Stimulated activated CD4-positive, alpha-beta T cell treated with anti-CD3 and anti-CD28 coated beads, Interleukin-15, amount 100 ng/mL, for 1 hour (primary cell): Measurements from ENCODE around the gene PHF21A.

Source experiments
- DNase-seq, 2 donors: peaks; one replicate each; pipeline ENCODE4 v3.0.0-alpha.2; 2020; ENCODE audit warnings: low read depth in 1 of 2, low spot score in 1 of 2

The PHF21A gene

GRCh38 chr11:46079662-46080061 lies 41.6 kb downstream of the PHF21A start:
- no peak for DNase-seq

DNA sequence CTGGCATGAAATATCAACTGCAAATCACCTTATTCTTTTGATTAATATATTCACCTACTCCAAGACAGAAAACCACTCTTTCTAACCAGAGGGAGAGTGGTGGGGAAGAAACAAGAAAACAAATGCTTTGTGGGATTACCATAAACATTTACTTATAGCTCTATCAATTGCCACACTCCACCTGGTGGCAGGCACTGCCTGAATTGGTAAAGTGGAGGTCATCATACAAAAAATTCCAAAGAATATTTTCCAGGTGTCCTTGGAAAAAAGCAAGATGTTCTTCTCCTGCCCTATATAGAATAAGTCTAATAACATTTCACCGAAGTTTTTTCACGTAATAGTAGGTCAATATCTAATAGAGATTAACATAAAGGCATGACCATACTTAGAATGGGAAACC lies 45.3 kb downstream of the PHF21A start:
- DNase-seq: no peak

DNA sequence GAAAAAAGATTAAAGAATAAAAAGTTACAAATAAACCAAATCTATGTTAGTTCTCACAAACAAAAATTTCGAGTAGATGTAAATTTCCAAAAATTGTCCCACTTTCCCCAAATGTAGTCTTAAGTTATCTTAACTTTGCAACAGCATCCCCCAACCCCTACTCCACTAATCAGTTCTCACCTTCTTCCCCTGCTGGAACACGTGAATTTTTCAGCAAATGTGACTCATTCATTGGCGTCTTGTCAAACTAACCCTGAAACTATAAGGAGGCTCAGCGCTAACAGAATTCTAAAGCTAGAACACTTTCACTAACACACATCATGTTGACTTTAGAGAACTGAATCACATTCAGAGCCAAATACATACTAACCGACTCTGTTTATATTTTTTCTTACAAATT lies 46.1 kb downstream of the PHF21A start:
- no peak for DNase-seq

- no peak for DNase-seq
These were observed 47.6 kb downstream of the PHF21A start for GRCh38 chr11:46073632-46074031.

DNA sequence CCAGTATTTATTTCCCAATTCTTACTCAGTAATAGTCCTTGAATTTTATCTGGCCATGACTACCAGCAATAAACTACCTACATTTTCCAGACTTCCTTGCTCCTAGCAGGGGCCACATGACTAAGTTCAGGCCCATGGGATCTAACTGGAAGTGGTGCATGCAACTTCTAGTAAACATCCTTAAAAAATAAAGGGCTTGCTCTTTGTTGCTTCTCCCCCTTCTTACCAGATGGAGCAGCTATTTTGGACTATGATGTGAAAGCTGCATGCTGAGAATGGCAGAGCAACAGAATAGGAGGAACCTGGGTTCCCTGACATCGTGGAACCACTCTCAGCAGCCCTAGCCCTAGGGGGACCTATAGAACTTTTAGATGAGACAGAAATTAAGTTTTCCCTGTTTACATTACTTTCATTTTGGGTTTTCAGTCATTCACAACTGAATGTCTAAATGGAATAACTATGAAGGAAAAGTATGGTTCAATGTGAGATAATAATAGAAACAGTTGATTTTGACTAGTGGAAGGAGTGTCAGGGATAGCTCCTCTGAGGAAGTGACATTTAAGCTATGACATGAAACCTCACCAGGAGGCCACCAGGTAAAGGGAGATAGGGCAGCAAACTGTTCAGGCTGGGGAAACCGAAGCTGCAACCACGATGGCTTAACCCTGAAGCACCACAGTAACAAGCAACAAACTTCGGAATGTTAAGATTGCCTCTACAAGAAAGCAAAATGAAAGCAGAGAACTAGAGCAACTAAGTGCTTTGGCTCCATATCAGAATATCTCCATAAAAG lies 48.9 kb downstream of the PHF21A start:
- no peak for DNase-seq

DNA sequence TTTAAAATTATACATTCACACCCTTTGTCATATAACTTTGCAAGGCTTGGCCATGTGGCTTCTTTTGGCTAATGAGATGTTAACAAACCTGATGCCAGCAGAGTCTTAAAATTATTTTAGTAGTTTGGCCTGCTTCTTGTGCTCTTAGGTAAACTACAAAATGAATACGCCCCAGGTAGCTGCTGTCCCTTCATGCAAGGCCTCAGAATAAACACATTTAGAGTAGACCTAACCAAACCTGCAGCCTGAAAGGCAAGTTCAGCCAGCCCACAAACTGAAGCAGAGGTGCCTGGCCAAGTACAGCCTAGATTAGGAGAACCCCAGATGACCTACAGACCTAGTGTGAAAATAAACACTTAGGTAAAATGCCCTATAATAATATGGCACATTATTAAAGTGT lies 50.2 kb downstream of the PHF21A start:
- no peak for DNase-seq

GRCh38 chr11:46069595-46069994 lies 51.7 kb downstream of the PHF21A start:
- no peak for DNase-seq

GRCh38 chr11:46066335-46066734 lies 54.9 kb downstream of the PHF21A start:
- DNase-seq: no peak

- no peak for DNase-seq
These were observed 55.6 kb downstream of the PHF21A start for GRCh38 chr11:46065681-46066080.

- no peak for DNase-seq
These were observed 57.0 kb downstream of the PHF21A start for GRCh38 chr11:46064221-46064620.

- DNase-seq: no peak
These were observed 58.1 kb downstream of the PHF21A start for GRCh38 chr11:46063138-46063537.

- DNase-seq: no peak
These were observed 61.2 kb downstream of the PHF21A start for GRCh38 chr11:46060013-46060412.

DNA sequence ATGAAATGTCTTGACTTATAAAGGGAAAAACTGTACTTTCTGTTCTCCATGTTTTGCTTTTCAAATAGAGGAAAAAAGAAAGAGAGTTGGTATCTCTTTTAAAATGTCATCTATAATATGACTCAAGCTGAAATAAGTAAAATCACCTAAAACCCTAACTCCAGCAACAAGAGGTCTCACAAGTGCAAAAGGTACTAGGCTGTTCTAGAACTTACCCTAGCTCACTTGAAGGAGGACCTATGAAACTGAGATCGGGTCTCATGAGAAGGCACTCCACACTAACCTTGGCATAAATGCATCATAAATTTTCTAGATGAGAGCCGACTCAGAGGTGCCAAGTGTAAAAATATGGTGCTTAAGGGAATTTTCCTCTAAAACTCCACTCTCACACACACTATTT lies 63.8 kb downstream of the PHF21A start:
- DNase-seq: no peak

GRCh38 chr11:46055371-46055770 lies 65.9 kb downstream of the PHF21A start:
- no peak for DNase-seq

GRCh38 chr11:46051102-46051501 lies 70.2 kb downstream of the PHF21A start:
- DNase-seq: no peak

- no peak for DNase-seq
These were observed 70.6 kb downstream of the PHF21A start for GRCh38 chr11:46050662-46051061.

DNA sequence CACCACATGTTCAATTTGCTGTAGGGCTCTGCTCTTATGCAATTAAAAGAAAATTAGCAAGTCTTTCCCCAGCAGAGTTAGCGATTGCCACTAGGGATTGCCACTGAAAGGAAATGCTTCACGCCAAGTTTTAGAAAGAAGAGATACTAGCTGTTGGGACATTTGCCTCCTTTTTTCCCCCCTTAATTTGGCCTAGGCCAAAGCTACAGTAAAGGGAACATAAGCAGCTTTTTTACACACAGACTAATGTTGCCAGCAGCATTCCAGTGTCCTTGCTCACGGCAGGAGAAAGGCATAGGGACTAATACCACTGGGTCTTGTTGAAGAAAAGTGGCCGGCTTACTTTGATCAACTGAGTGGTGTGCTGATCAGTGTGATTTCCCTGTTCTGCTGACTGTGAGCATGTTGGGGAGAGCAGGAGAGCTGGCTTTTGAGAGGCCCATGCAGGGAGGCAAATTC lies 71.2 kb downstream of the PHF21A start:
- DNase-seq: no peak

DNA sequence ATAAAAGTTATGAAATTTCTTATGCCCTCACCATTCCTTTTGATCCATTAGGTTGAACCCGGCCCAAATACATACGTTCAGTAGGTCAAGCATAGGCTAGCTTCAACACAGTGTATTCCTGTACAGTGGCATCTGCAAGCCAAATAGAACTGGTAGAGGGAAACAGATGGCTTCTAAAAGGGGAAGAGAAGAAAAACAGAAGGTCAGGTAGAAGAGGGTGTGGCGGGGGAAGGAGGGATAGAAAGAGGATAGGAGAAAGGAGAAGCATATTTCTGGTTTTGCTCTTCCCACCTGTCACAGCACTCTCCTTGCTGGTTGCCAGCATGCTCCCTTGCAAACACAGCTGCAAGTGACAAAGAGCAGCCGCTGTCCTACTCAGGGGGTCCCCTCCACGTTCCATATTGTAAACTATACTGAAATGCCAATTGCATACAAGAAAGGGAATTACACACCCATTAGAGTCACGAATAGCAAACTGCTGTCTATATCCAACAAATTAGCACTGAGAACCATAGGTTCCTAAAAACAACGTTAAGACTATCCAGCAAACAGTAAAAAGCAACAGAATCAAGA lies 71.8 kb downstream of the PHF21A start:
- no peak for DNase-seq

DNA sequence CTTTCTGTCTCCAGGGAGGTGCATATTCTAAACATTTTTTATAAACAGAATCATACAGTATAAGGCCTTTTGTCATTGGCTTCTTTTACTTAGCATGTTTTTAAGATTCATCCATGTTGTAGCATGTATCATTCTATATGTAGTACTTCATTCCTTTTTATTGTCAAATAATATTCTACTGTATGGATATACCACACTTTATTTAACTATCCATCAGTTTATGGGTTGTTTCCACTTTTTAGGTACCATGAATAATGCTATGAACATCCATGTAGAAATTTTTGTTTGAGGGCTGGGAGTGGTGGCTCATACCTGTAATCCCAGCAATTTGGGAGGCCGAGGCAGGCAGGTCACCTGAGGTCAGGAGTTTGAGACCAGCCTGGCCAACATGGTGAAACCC lies 73.1 kb downstream of the PHF21A start:
- DNase-seq: no peak

GRCh38 chr11:46047520-46047919 lies 73.7 kb downstream of the PHF21A start:
- DNase-seq: no peak

GRCh38 chr11:46045811-46046210 lies 75.4 kb downstream of the PHF21A start:
- no peak for DNase-seq

DNA sequence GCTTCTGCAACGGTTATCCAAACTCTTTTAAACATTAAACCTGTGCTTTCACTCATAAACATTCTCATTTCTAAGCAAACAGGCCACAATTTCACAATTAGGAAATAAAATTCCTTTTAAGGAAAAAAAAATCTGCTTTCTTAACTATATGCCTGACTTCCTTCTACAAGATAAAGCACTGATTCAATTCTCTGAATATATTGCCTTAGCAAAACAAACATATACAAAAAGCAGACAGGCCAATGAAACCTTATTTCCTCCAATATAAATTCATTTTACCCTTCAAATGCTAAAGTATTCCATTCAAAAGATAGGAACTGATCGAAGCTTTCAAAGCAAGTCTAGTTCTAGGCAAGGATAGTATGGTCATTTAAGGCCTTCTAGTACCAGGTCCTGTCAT lies 76.7 kb downstream of the PHF21A start:
- DNase-seq: no peak

- no peak for DNase-seq
These were observed 81.3 kb downstream of the PHF21A start for GRCh38 chr11:46039990-46040389.
